GM18909 (cell line): ENCODE results near the gene BBS9.
A peak's percentile ranks its signal among the peaks of the same experiment; 100 is the strongest.

Source experiments
- ATAC-seq: cut with Tn5 transposase; IDR thresholded peaks from one replicate; pipeline ENCODE4 v1.9.1; 2021; ENCODE audit warnings: mild to moderate bottlenecking; ENCODE audit not compliant: unreplicated experiment, poor library complexity

The BBS9 gene

GRCh38 chr7:33420311-33420940 lies 291.1 kb downstream of the BBS9 start:
- no peak for ATAC-seq

GRCh38 chr7:33421429-33421828 lies 292.1 kb downstream of the BBS9 start:
- no peak for ATAC-seq

GRCh38 chr7:33422141-33422540 lies 292.8 kb downstream of the BBS9 start:
- ATAC-seq = no peak

GRCh38 chr7:33422825-33423645 lies 293.7 kb downstream of the BBS9 start:
- ATAC-seq = peak; percentile 55

GRCh38 chr7:33423646-33424020 lies 294.3 kb downstream of the BBS9 start:
- ATAC-seq = peak; percentile 84

- ATAC-seq = no peak
Observed at GRCh38 chr7:33425395-33425794, 296.0 kb downstream of the BBS9 start.

- no peak for ATAC-seq
Observed at GRCh38 chr7:33425929-33426678, 296.7 kb downstream of the BBS9 start.

- ATAC-seq = no peak
Observed at GRCh38 chr7:33428415-33428814, 299.1 kb downstream of the BBS9 start.

GRCh38 chr7:33431543-33431942 lies 302.2 kb downstream of the BBS9 start:
- ATAC-seq = no peak

- no peak for ATAC-seq
Observed at GRCh38 chr7:33432821-33433220, 303.5 kb downstream of the BBS9 start.

- ATAC-seq = no peak
Observed at GRCh38 chr7:33433357-33433756, 304.0 kb downstream of the BBS9 start.

GRCh38 chr7:33444511-33444910 lies 315.1 kb downstream of the BBS9 start:
- no peak for ATAC-seq

- ATAC-seq = no peak
Observed at GRCh38 chr7:33446551-33446950, 317.2 kb downstream of the BBS9 start.

GRCh38 chr7:33448035-33448434 lies 318.7 kb downstream of the BBS9 start:
- no peak for ATAC-seq

GRCh38 chr7:33449847-33450246 lies 320.5 kb downstream of the BBS9 start:
- ATAC-seq = no peak

GRCh38 chr7:33452805-33453502 lies 323.6 kb downstream of the BBS9 start:
- no peak for ATAC-seq

- no peak for ATAC-seq
Observed at GRCh38 chr7:33457039-33457438, 327.7 kb downstream of the BBS9 start.

- ATAC-seq = no peak
Observed at GRCh38 chr7:33458581-33458980, 329.2 kb downstream of the BBS9 start.

- no peak for ATAC-seq
Observed at GRCh38 chr7:33459340-33459751, 330.0 kb downstream of the BBS9 start.

- ATAC-seq = no peak
Observed at GRCh38 chr7:33463131-33463530, 333.8 kb downstream of the BBS9 start.

GRCh38 chr7:33466203-33466602 lies 336.8 kb downstream of the BBS9 start:
- ATAC-seq = no peak
